ENCODE data around the gene NFIB. TPM values are rescaled to one million over a fixed set of nuclear protein-coding genes. Genes with fewer than 3 reads are reported as not detected.

NFIB gene
- polyA plus RNA-seq, 2 of the 4 experiments (the other 2 are of a cell fraction), result 10.7 to 21.7 TPM

GRCh38 chr9:14281876-14282275, 32.1 kb downstream of the NFIB start:
- FAIRE-seq, result no peak
- no peak overlapping the region for H3K4me2 ChIP-seq
- DNase-seq (ENCODE audit: low read depth in 1 of 2, low spot score in 1 of 2), result no peak
- CTCF ChIA-PET, result no interaction called here
- no peak for TF ChIP-seq HOXB5 (CRISPR knock-in tag; IDR thresholded peaks at IDR 0.05)
- no peak for TF ChIP-seq KDM5A (IDR thresholded peaks at IDR 0.05)
- no peak for TF ChIP-seq NFE2L2 (conservative IDR thresholded peaks at IDR 0.05; ENCODE audit: low read length)
- TF ChIP-seq SREBF2 (IDR thresholded peaks at IDR 0.05), result no peak
- no peak for TF ChIP-seq GATA3 (IDR thresholded peaks at IDR 0.05; ENCODE audit: borderline replicate concordance)
- TF ChIP-seq NPAS2 (CRISPR knock-in tag; IDR thresholded peaks at IDR 0.05; ENCODE audit: borderline replicate concordance), result no peak
- TF ChIP-seq, protein P1, sequence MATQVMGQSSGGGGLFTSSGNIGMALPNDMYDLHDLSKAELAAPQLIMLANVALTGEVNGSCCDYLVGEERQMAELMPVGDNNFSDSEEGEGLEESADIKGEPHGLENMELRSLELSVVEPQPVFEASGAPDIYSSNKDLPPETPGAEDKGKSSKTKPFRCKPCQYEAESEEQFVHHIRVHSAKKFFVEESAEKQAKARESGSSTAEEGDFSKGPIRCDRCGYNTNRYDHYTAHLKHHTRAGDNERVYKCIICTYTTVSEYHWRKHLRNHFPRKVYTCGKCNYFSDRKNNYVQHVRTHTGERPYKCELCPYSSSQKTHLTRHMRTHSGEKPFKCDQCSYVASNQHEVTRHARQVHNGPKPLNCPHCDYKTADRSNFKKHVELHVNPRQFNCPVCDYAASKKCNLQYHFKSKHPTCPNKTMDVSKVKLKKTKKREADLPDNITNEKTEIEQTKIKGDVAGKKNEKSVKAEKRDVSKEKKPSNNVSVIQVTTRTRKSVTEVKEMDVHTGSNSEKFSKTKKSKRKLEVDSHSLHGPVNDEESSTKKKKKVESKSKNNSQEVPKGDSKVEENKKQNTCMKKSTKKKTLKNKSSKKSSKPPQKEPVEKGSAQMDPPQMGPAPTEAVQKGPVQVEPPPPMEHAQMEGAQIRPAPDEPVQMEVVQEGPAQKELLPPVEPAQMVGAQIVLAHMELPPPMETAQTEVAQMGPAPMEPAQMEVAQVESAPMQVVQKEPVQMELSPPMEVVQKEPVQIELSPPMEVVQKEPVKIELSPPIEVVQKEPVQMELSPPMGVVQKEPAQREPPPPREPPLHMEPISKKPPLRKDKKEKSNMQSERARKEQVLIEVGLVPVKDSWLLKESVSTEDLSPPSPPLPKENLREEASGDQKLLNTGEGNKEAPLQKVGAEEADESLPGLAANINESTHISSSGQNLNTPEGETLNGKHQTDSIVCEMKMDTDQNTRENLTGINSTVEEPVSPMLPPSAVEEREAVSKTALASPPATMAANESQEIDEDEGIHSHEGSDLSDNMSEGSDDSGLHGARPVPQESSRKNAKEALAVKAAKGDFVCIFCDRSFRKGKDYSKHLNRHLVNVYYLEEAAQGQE (IDR thresholded peaks at IDR 0.05), result no peak
- TF ChIP-seq RAD21 (conservative IDR thresholded peaks at IDR 0.05 in 1 of 2, IDR thresholded peaks at IDR 0.05 in 1 of 2), result no peak
- TF ChIP-seq, protein P2, sequence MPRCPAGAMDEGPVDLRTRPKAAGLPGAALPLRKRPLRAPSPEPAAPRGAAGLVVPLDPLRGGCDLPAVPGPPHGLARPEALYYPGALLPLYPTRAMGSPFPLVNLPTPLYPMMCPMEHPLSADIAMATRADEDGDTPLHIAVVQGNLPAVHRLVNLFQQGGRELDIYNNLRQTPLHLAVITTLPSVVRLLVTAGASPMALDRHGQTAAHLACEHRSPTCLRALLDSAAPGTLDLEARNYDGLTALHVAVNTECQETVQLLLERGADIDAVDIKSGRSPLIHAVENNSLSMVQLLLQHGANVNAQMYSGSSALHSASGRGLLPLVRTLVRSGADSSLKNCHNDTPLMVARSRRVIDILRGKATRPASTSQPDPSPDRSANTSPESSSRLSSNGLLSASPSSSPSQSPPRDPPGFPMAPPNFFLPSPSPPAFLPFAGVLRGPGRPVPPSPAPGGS (IDR thresholded peaks at IDR 0.05), result no peak
- no peak for TF ChIP-seq ZNF302 (CRISPR knock-in tag; IDR thresholded peaks at IDR 0.05)
- no peak for TF ChIP-seq FOXS1 (CRISPR knock-in tag; IDR thresholded peaks at IDR 0.05)
- TF ChIP-seq HOXA7 (CRISPR knock-in tag; IDR thresholded peaks at IDR 0.05), result no peak
- TF ChIP-seq POLR2AphosphoS2 (conservative IDR thresholded peaks at IDR 0.05; ENCODE audit: low read length), result no peak
- no peak for TF ChIP-seq RCOR1 (IDR thresholded peaks at IDR 0.05; ENCODE audit: low read depth, low read length)
- TF ChIP-seq CHD2 (IDR thresholded peaks at IDR 0.05; ENCODE audit: low read length, partially characterized antibody), result no peak
- TF ChIP-seq HMGXB4 (CRISPR knock-in tag; IDR thresholded peaks at IDR 0.05; ENCODE audit: borderline replicate concordance), result no peak
- POLR2A ChIA-PET, result no interaction called here
- peaks cover 35% of the 10 kb centered on the region for H3K4me1 ChIP-seq
- no peaks in the 10 kb centered on the region for H3K9me3 ChIP-seq
- ATAC-seq, result no peak
- no peak overlapping the region for H3K27ac ChIP-seq
- no peak overlapping the region for H3K4me3 ChIP-seq

DNA sequence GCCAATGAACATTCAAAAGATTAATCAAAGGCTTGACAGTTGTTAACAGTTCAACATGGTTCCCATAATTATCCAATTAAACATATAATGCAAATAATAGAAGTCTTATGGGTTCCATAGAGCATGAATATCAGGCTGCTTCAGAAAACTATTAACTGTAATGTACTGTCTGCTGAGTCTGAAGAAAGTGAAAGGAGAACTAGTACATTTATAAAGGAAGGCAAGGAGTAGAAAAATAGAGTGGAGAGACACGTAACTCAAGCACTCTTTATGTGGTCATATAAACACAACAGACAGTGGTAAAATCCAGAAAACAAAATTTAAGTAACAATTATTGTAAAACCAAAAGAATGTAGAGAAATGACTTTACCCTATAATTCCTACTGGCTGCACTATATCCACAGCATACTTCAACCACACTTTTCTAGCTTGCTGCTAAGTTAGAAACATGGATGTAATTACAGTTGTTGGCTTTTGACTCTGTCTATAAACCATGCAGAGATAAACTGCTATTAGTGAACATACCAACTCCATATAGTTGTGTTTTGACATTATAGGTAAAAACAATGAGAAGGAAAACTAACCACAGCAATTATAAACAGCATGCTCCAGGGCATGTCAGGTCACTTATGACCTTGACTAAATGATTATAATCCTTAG, 32.7 kb downstream of the NFIB start:
- no peak for ATAC-seq
- ChIA-PET POLR2A (no interaction called here), CTCF (interaction anchor here (1.0 kb wide), 1 partner anchor 25 kb away, joined by 3 read pairs; no protein-coding TSS in a partner anchor)
- Histone ChIP-seq H3K27ac (no peak overlapping the region), H3K4me1 (peaks cover 35% of the 10 kb centered on the region), H3K4me2 (no peak overlapping the region), H3K4me3 (no peak overlapping the region), H3K9me3 (no peaks in the 10 kb centered on the region)
- no peak for DNase-seq (ENCODE audit: low read depth in 1 of 2, low spot score in 1 of 2)
- no peak for TF ChIP-seq HEYL (CRISPR knock-in tag; IDR thresholded peaks at IDR 0.05)
- TF ChIP-seq POLR2AphosphoS2 (conservative IDR thresholded peaks at IDR 0.05; ENCODE audit: low read length), result no peak
- TF ChIP-seq BHLHE40 (IDR thresholded peaks at IDR 0.05; ENCODE audit: low read depth, low read length), result no peak
- no peak for TF ChIP-seq MAZ (IDR thresholded peaks at IDR 0.05; ENCODE audit: borderline replicate concordance, low read depth, low read length)
- no peak for TF ChIP-seq NFE2L2 (conservative IDR thresholded peaks at IDR 0.05; ENCODE audit: low read length)
- no peak for TF ChIP-seq KDM5A (IDR thresholded peaks at IDR 0.05)
- TF ChIP-seq RCOR1 (IDR thresholded peaks at IDR 0.05; ENCODE audit: low read depth, low read length), result no peak
- TF ChIP-seq SMC3 (IDR thresholded peaks at IDR 0.05), result no peak
- no peak for TF ChIP-seq TFCP2L1 (CRISPR knock-in tag; IDR thresholded peaks at IDR 0.05)
- no peak for TF ChIP-seq HDAC2 (IDR thresholded peaks at IDR 0.05)
- TF ChIP-seq, protein P1 (IDR thresholded peaks at IDR 0.05), result no peak
- no peak for FAIRE-seq
- 95% methylated on average over 1 of the region's 1 CpG for WGBS (ENCODE audit: missing lambda C conversion rate)

Measured in A549 (cell line).